ENCODE measurements around the gene DMD. TPM values are rescaled to one million over a fixed set of nuclear protein-coding genes. Genes with fewer than 3 reads are reported as not detected.
"Not testable (repeated sequence)": the region's sequence is repeated elsewhere in the genome, so short reads cannot be mapped to it uniquely, and the experiment has no call there.

The DMD gene
- total and polyA plus RNA-seq, 9 donors: 14.0 to 70.5 (median 37.6) TPM

- Histone ChIP-seq H3K36me3 (no peaks in the 10 kb centered on the region), H3K4me3 (no peak overlapping the region), H3K4me1 (ENCODE audit: insufficient read depth) (no peaks in the 10 kb centered on the region), H3K27ac (no peak overlapping the region), H3K27me3 (no peaks in the 10 kb centered on the region), H3K9me3 (no peaks in the 10 kb centered on the region)
- 71 to 92% (median 90%) methylated on average over 3 of the region's 3 CpGs for WGBS, 3 donors
- TF ChIP-seq EP300 (IDR thresholded peaks at IDR 0.05) (no peak), CTCF (IDR thresholded peaks at IDR 0.05) (no peak), POLR2A (IDR thresholded peaks at IDR 0.05) (no peak)
- DNase-seq: no peak
- intact Hi-C loops (cut with DNase I): no loop called here
These were observed 1814.2 kb downstream of the DMD start for GRCh38 chrX:31397119-31397518.

- Histone ChIP-seq H3K27me3 (no peaks in the 10 kb centered on the region), H3K9me3 (no peaks in the 10 kb centered on the region), H3K36me3 (no peaks in the 10 kb centered on the region), H3K27ac (no peak overlapping the region), H3K4me1 (ENCODE audit: insufficient read depth) (no peaks in the 10 kb centered on the region), H3K4me3 (no peak overlapping the region)
- intact Hi-C loops (cut with DNase I): no loop called here
- 84 to 89% (median 84%) methylated on average over 3 of the region's 3 CpGs for WGBS, 3 donors
- no peak for DNase-seq
- no peak for TF ChIP-seq CTCF (IDR thresholded peaks at IDR 0.05)
- TF ChIP-seq POLR2A (IDR thresholded peaks at IDR 0.05): no peak
- TF ChIP-seq EP300 (IDR thresholded peaks at IDR 0.05): no peak
These were observed 1818.8 kb downstream of the DMD start for GRCh38 chrX:31392513-31392912.

- TF ChIP-seq CTCF (IDR thresholded peaks at IDR 0.05) (no peak), EP300 (IDR thresholded peaks at IDR 0.05) (no peak), POLR2A (IDR thresholded peaks at IDR 0.05) (no peak)
- no peak overlapping the region for H3K27ac ChIP-seq
- H3K9me3 ChIP-seq: no peaks in the 10 kb centered on the region
- no peaks in the 10 kb centered on the region for H3K4me1 ChIP-seq (ENCODE audit: insufficient read depth)
- WGBS, 3 donors: 41 to 43% (median 42%) methylated on average over 1 of the region's 1 CpG
- H3K36me3 ChIP-seq: no peaks in the 10 kb centered on the region
- intact Hi-C loops (cut with DNase I): no loop called here
- no peaks in the 10 kb centered on the region for H3K27me3 ChIP-seq
- DNase-seq: no peak
- H3K4me3 ChIP-seq: no peak overlapping the region
These were observed 1822.4 kb downstream of the DMD start for GRCh38 chrX:31388946-31389345.

- intact Hi-C loops (cut with DNase I): no loop called here
- H3K4me3 ChIP-seq: no peak overlapping the region
- H3K36me3 ChIP-seq: no peaks in the 10 kb centered on the region
- no peak for DNase-seq
- no peaks in the 10 kb centered on the region for H3K27me3 ChIP-seq
- 80 to 96% (median 91%) methylated on average over 1 of the region's 1 CpG for whole genome bisulfite sequencing, 3 donors
- no peaks in the 10 kb centered on the region for H3K9me3 ChIP-seq
- TF ChIP-seq CTCF (IDR thresholded peaks at IDR 0.05): no peak
- TF ChIP-seq POLR2A (IDR thresholded peaks at IDR 0.05): no peak
- TF ChIP-seq EP300 (IDR thresholded peaks at IDR 0.05): no peak
- H3K4me1 ChIP-seq (ENCODE audit: insufficient read depth): no peaks in the 10 kb centered on the region
- no peak overlapping the region for H3K27ac ChIP-seq
These were observed 1826.9 kb downstream of the DMD start for GRCh38 chrX:31384471-31384870.

GRCh38 chrX:31383991-31384390, 1827.4 kb downstream of the DMD start:
- 84 to 93% (median 89%) methylated on average over 8 of the region's 8 CpGs for WGBS, 3 donors
- Histone ChIP-seq H3K9me3 (no peaks in the 10 kb centered on the region), H3K27me3 (no peaks in the 10 kb centered on the region)

GRCh38 chrX:31378973-31379372, 1832.4 kb downstream of the DMD start:
- intact Hi-C loops (cut with DNase I); H3K36me3 ChIP-seq; DNase-seq; H3K27ac ChIP-seq; H3K4me1 ChIP-seq (ENCODE audit: insufficient read depth); H3K9me3 ChIP-seq; H3K27me3 ChIP-seq; H3K4me3 ChIP-seq: not testable (repeated sequence)
- 79 to 83% (median 79%) methylated on average over 6 of the region's 6 CpGs for whole genome bisulfite sequencing, 3 donors

More at GRCh38 chrX:31383991-31384390, 1827.4 kb downstream of the DMD start:
- intact Hi-C loops (cut with DNase I): no loop called here
- DNase-seq: no peak
- Histone ChIP-seq H3K27ac (no peak overlapping the region), H3K4me1 (ENCODE audit: insufficient read depth) (no peaks in the 10 kb centered on the region), H3K4me3 (no peak overlapping the region), H3K36me3 (no peaks in the 10 kb centered on the region)
- TF ChIP-seq EP300 (IDR thresholded peaks at IDR 0.05): no peak

- intact Hi-C loops (cut with DNase I); H3K4me3 ChIP-seq; H3K27me3 ChIP-seq; H3K36me3 ChIP-seq; H3K27ac ChIP-seq; H3K9me3 ChIP-seq; DNase-seq; H3K4me1 ChIP-seq (ENCODE audit: insufficient read depth): not testable (repeated sequence)
- 75 to 82% (median 76%) methylated on average over 8 of the region's 8 CpGs for WGBS, 3 donors
These were observed 1833.5 kb downstream of the DMD start for GRCh38 chrX:31377821-31378220.

Data from ovary (tissue), 9 donors.